Measurements from ENCODE around the gene DACH2.

Gene DACH2

GRCh38 chrX:86295293-86295692 is 147.0 kb downstream of the DACH2 start:
- Histone ChIP-seq H3K79me1 (ENCODE audit: low read length) (no peaks in the 10 kb centered on the region), H3K27me3 (ENCODE audit: insufficient read depth, low read length, poor library complexity) (no peaks in the 10 kb centered on the region), H2BK120ac (ENCODE audit: low read depth, low read length) (no peak overlapping the region), H3K56ac (ENCODE audit: low read length) (no peak overlapping the region), H2AK5ac (ENCODE audit: low read length) (no peak overlapping the region), H2BK5ac (ENCODE audit: low read length) (no peak overlapping the region), H3K18ac (ENCODE audit: low read length) (no peak overlapping the region), H3K4me1 (ENCODE audit: control insufficient read depth, low read depth, low read length) (no peaks in the 10 kb centered on the region), H3K23ac (ENCODE audit: low read length) (no peak overlapping the region), H3K4ac (ENCODE audit: low read depth, low read length) (no peak overlapping the region), H3K9ac (ENCODE audit: low read length) (no peak overlapping the region), H3K27ac (ENCODE audit: low read depth, low read length) (no peak overlapping the region), H3K36me3 (ENCODE audit: control insufficient read depth, insufficient read depth, low read length) (no peaks in the 10 kb centered on the region), H3K79me2 (ENCODE audit: control insufficient read depth, insufficient read depth, low read length) (no peaks in the 10 kb centered on the region), H2BK15ac (replicated peaks; ENCODE audit: low read depth) (no peak overlapping the region), H4K5ac (ENCODE audit: low read length) (no peak overlapping the region), H3K4me2 (ENCODE audit: low read length) (no peak overlapping the region), H3K4me3 (ENCODE audit: low read length) (no peak overlapping the region), H4K8ac (ENCODE audit: low read depth, low read length) (no peak overlapping the region)
- no CpG with 5 or more reads among the region's 10 CpGs for WGBS (ENCODE audit: extremely low coverage, insufficient coverage, low lambda C conversion rate)
- DNase-seq, result no peak

GRCh38 chrX:86322913-86323312 is 174.7 kb downstream of the DACH2 start:
- no peak for DNase-seq
- no peak overlapping the region for H3K4me3 ChIP-seq (ENCODE audit: low read length)
- H3K4ac ChIP-seq (ENCODE audit: low read depth, low read length), result no peak overlapping the region
- no peak overlapping the region for H2BK120ac ChIP-seq (ENCODE audit: low read depth, low read length)
- H4K8ac ChIP-seq (ENCODE audit: low read depth, low read length), result no peak overlapping the region
- WGBS (ENCODE audit: extremely low coverage, insufficient coverage, low lambda C conversion rate), result no CpG with 5 or more reads among the region's 3 CpGs
- H3K79me2 ChIP-seq (ENCODE audit: control insufficient read depth, insufficient read depth, low read length), result no peaks in the 10 kb centered on the region
- H3K4me1 ChIP-seq (ENCODE audit: control insufficient read depth, low read depth, low read length), result no peaks in the 10 kb centered on the region
- no peak overlapping the region for H2BK5ac ChIP-seq (ENCODE audit: low read length)
- H3K27ac ChIP-seq (ENCODE audit: low read depth, low read length), result no peak overlapping the region
- H2AK5ac ChIP-seq (ENCODE audit: low read length), result no peak overlapping the region
- no peaks in the 10 kb centered on the region for H3K79me1 ChIP-seq (ENCODE audit: low read length)
- no peak overlapping the region for H3K56ac ChIP-seq (ENCODE audit: low read length)
- H3K9ac ChIP-seq (ENCODE audit: low read length), result no peak overlapping the region
- no peak overlapping the region for H3K18ac ChIP-seq (ENCODE audit: low read length)
- no peak overlapping the region for H3K4me2 ChIP-seq (ENCODE audit: low read length)
- H2BK15ac ChIP-seq (replicated peaks; ENCODE audit: low read depth), result no peak overlapping the region
- no peaks in the 10 kb centered on the region for H3K27me3 ChIP-seq (ENCODE audit: insufficient read depth, low read length, poor library complexity)
- no peaks in the 10 kb centered on the region for H3K36me3 ChIP-seq (ENCODE audit: control insufficient read depth, insufficient read depth, low read length)
- H4K5ac ChIP-seq (ENCODE audit: low read length), result no peak overlapping the region
- H3K23ac ChIP-seq (ENCODE audit: low read length), result no peak overlapping the region

GRCh38 chrX:86329174-86329573 is 180.9 kb downstream of the DACH2 start:
- no peak overlapping the region for H3K4me3 ChIP-seq (ENCODE audit: low read length)
- no peak overlapping the region for H3K56ac ChIP-seq (ENCODE audit: low read length)
- H3K18ac ChIP-seq (ENCODE audit: low read length), result no peak overlapping the region
- no peak overlapping the region for H4K8ac ChIP-seq (ENCODE audit: low read depth, low read length)
- H3K27ac ChIP-seq (ENCODE audit: low read depth, low read length), result no peak overlapping the region
- H3K79me1 ChIP-seq (ENCODE audit: low read length), result no peaks in the 10 kb centered on the region
- no peak overlapping the region for H3K23ac ChIP-seq (ENCODE audit: low read length)
- H2AK5ac ChIP-seq (ENCODE audit: low read length), result no peak overlapping the region
- H2BK120ac ChIP-seq (ENCODE audit: low read depth, low read length), result no peak overlapping the region
- H2BK15ac ChIP-seq (replicated peaks; ENCODE audit: low read depth), result no peak overlapping the region
- H4K5ac ChIP-seq (ENCODE audit: low read length), result no peak overlapping the region
- no peak overlapping the region for H3K4me2 ChIP-seq (ENCODE audit: low read length)
- H2BK5ac ChIP-seq (ENCODE audit: low read length), result no peak overlapping the region
- H3K9ac ChIP-seq (ENCODE audit: low read length), result no peak overlapping the region
- H3K79me2 ChIP-seq (ENCODE audit: control insufficient read depth, insufficient read depth, low read length), result no peaks in the 10 kb centered on the region
- whole genome bisulfite sequencing (ENCODE audit: extremely low coverage, insufficient coverage, low lambda C conversion rate), result no CpG with 5 or more reads among the region's 1 CpG
- H3K4ac ChIP-seq (ENCODE audit: low read depth, low read length), result no peak overlapping the region
- no peaks in the 10 kb centered on the region for H3K36me3 ChIP-seq (ENCODE audit: control insufficient read depth, insufficient read depth, low read length)
- H3K4me1 ChIP-seq (ENCODE audit: control insufficient read depth, low read depth, low read length), result no peaks in the 10 kb centered on the region
- no peak for DNase-seq
- no peaks in the 10 kb centered on the region for H3K27me3 ChIP-seq (ENCODE audit: insufficient read depth, low read length, poor library complexity)

- Histone ChIP-seq H3K4me1 (ENCODE audit: control insufficient read depth, low read depth, low read length) (no peaks in the 10 kb centered on the region), H2BK120ac (ENCODE audit: low read depth, low read length) (no peak overlapping the region), H3K27ac (ENCODE audit: low read depth, low read length) (no peak overlapping the region), H3K4ac (ENCODE audit: low read depth, low read length) (no peak overlapping the region), H3K4me3 (ENCODE audit: low read length) (no peak overlapping the region), H3K23ac (ENCODE audit: low read length) (no peak overlapping the region), H3K79me2 (ENCODE audit: control insufficient read depth, insufficient read depth, low read length) (no peaks in the 10 kb centered on the region), H3K27me3 (ENCODE audit: insufficient read depth, low read length, poor library complexity) (no peaks in the 10 kb centered on the region), H4K5ac (ENCODE audit: low read length) (no peak overlapping the region), H3K9ac (ENCODE audit: low read length) (no peak overlapping the region), H3K79me1 (ENCODE audit: low read length) (no peaks in the 10 kb centered on the region), H3K18ac (ENCODE audit: low read length) (no peak overlapping the region), H3K4me2 (ENCODE audit: low read length) (no peak overlapping the region), H2BK15ac (replicated peaks; ENCODE audit: low read depth) (no peak overlapping the region), H3K56ac (ENCODE audit: low read length) (no peak overlapping the region), H2BK5ac (ENCODE audit: low read length) (no peak overlapping the region), H2AK5ac (ENCODE audit: low read length) (no peak overlapping the region), H4K8ac (ENCODE audit: low read depth, low read length) (no peak overlapping the region), H3K36me3 (ENCODE audit: control insufficient read depth, insufficient read depth, low read length) (no peaks in the 10 kb centered on the region)
- WGBS (ENCODE audit: extremely low coverage, insufficient coverage, low lambda C conversion rate), result no CpG with 5 or more reads among the region's 4 CpGs
- peak; percentile 28 for DNase-seq
Measured at GRCh38 chrX:86348669-86349068, 200.4 kb downstream of the DACH2 start.

- no peak for DNase-seq
- Histone ChIP-seq H3K23ac (ENCODE audit: low read length) (no peak overlapping the region), H3K18ac (ENCODE audit: low read length) (no peak overlapping the region), H3K9ac (ENCODE audit: low read length) (no peak overlapping the region), H3K27me3 (ENCODE audit: insufficient read depth, low read length, poor library complexity) (no peaks in the 10 kb centered on the region), H2BK120ac (ENCODE audit: low read depth, low read length) (no peak overlapping the region), H2BK5ac (ENCODE audit: low read length) (no peak overlapping the region), H3K56ac (ENCODE audit: low read length) (no peak overlapping the region), H3K4me1 (ENCODE audit: control insufficient read depth, low read depth, low read length) (no peaks in the 10 kb centered on the region), H2AK5ac (ENCODE audit: low read length) (no peak overlapping the region), H3K79me1 (ENCODE audit: low read length) (no peaks in the 10 kb centered on the region), H3K27ac (ENCODE audit: low read depth, low read length) (no peak overlapping the region), H3K4me2 (ENCODE audit: low read length) (no peak overlapping the region), H3K36me3 (ENCODE audit: control insufficient read depth, insufficient read depth, low read length) (no peaks in the 10 kb centered on the region), H4K5ac (ENCODE audit: low read length) (no peak overlapping the region), H4K8ac (ENCODE audit: low read depth, low read length) (no peak overlapping the region), H3K79me2 (ENCODE audit: control insufficient read depth, insufficient read depth, low read length) (no peaks in the 10 kb centered on the region), H3K4me3 (ENCODE audit: low read length) (no peak overlapping the region), H2BK15ac (replicated peaks; ENCODE audit: low read depth) (no peak overlapping the region), H3K4ac (ENCODE audit: low read depth, low read length) (no peak overlapping the region)
- WGBS (ENCODE audit: extremely low coverage, insufficient coverage, low lambda C conversion rate), result no CpG with 5 or more reads among the region's 11 CpGs
Measured at GRCh38 chrX:86349115-86349514, 200.9 kb downstream of the DACH2 start.

GRCh38 chrX:86369847-86370630 is 221.8 kb downstream of the DACH2 start:
- DNase-seq, result no peak
- Histone ChIP-seq H3K27me3 (ENCODE audit: insufficient read depth, low read length, poor library complexity) (no peaks in the 10 kb centered on the region), H3K56ac (ENCODE audit: low read length) (no peak overlapping the region), H3K18ac (ENCODE audit: low read length) (no peak overlapping the region), H2BK5ac (ENCODE audit: low read length) (no peak overlapping the region), H4K5ac (ENCODE audit: low read length) (no peak overlapping the region), H3K9ac (ENCODE audit: low read length) (no peak overlapping the region), H2BK120ac (ENCODE audit: low read depth, low read length) (no peak overlapping the region), H3K27ac (ENCODE audit: low read depth, low read length) (no peak overlapping the region), H2AK5ac (ENCODE audit: low read length) (no peak overlapping the region), H4K8ac (ENCODE audit: low read depth, low read length) (no peak overlapping the region), H3K79me1 (ENCODE audit: low read length) (no peaks in the 10 kb centered on the region), H3K4ac (ENCODE audit: low read depth, low read length) (no peak overlapping the region), H3K4me2 (ENCODE audit: low read length) (no peak overlapping the region), H3K4me3 (ENCODE audit: low read length) (no peak overlapping the region), H3K36me3 (ENCODE audit: control insufficient read depth, insufficient read depth, low read length) (no peaks in the 10 kb centered on the region), H3K79me2 (ENCODE audit: control insufficient read depth, insufficient read depth, low read length) (no peaks in the 10 kb centered on the region), H3K4me1 (ENCODE audit: control insufficient read depth, low read depth, low read length) (no peaks in the 10 kb centered on the region), H2BK15ac (replicated peaks; ENCODE audit: low read depth) (no peak overlapping the region), H3K23ac (ENCODE audit: low read length) (no peak overlapping the region)
- WGBS (ENCODE audit: extremely low coverage, insufficient coverage, low lambda C conversion rate), result no CpG with 5 or more reads among the region's 3 CpGs

All from mesendoderm (in vitro differentiated cells).